CD4-positive, CD25-positive, alpha-beta regulatory T cell (primary cell): ENCODE data around the gene IGFLR1. TPM values are rescaled to one million over a fixed set of nuclear protein-coding genes. Genes with fewer than 3 reads are reported as not detected.

Experiments
- ATAC-seq, 2 donors: fragments of 150-1000 bp; cut with Tn5 transposase; one replicate each; pipeline ENCODE4 v1.10.0; 2021; ENCODE audit warnings: low read depth in 2 of 2, moderate number of reproducible peaks in 2 of 2, moderate library complexity in 1 of 2
- DNase-seq, 3 donors: peaks; one replicate each; pipeline versions ENCODE4 v3.0.0 to v3.0.0-alpha.2; 2012 to 2022; ENCODE audit warnings: mixed read lengths in 1 of 3
- H3K27ac ChIP-seq: one replicate; pipeline ENCODE4 v1.7.0; 2013; ENCODE audit warnings: mild to moderate bottlenecking, low read length; ENCODE audit not compliant: insufficient read depth, poor library complexity, severe bottlenecking
- H3K27me3 ChIP-seq: one replicate; pipeline ENCODE4 v1.7.0; 2013; ENCODE audit warnings: low read length; ENCODE audit not compliant: control insufficient read depth, insufficient read depth
- H3K36me3 ChIP-seq: one replicate; pipeline ENCODE4 v1.7.0; 2013; ENCODE audit warnings: mild to moderate bottlenecking, low read length, moderate library complexity; ENCODE audit not compliant: control insufficient read depth, insufficient read depth
- H3K4me1 ChIP-seq: 2 replicates; pipeline ENCODE4 v1.7.0; 2013; ENCODE audit warnings: mild to moderate bottlenecking, low read length; ENCODE audit not compliant: insufficient read depth, control insufficient read depth, poor library complexity, severe bottlenecking
- H3K4me3 ChIP-seq: one replicate; pipeline ENCODE4 v1.7.0; 2013; ENCODE audit warnings: low read depth, mild to moderate bottlenecking, low read length, moderate library complexity
- H3K9me3 ChIP-seq, 2 experiments: 1 replicate in 1 of 2; 2 replicates in 1 of 2; pipeline ENCODE4 v1.7.0; 2013; ENCODE audit warnings: low read length in 2 of 2, mild to moderate bottlenecking in 1 of 2, moderate library complexity in 1 of 2; ENCODE audit not compliant: control insufficient read depth in 2 of 2
- H3K27ac Mint-ChIP-seq, 3 donors: one replicate each; pipeline ENCODE4 v1.8.0; 2020 to 2022; ENCODE audit warnings: mild to moderate bottlenecking in 3 of 3, mixed read lengths in 3 of 3, moderate library complexity in 2 of 3
- H3K27me3 Mint-ChIP-seq: one replicate; pipeline ENCODE4 v1.8.0; 2022; ENCODE audit warnings: mild to moderate bottlenecking, mixed read lengths
- H3K36me3 Mint-ChIP-seq: one replicate; pipeline ENCODE4 v1.8.0; 2020; ENCODE audit warnings: mixed read lengths
- H3K4me1 Mint-ChIP-seq, 4 donors: one replicate each; pipeline ENCODE4 v1.8.0; 2020 to 2022; ENCODE audit warnings: mixed read lengths in 4 of 4, mild to moderate bottlenecking in 1 of 4
- H3K4me3 Mint-ChIP-seq, 4 donors: one replicate each; pipeline ENCODE4 v1.8.0; 2020 to 2022; ENCODE audit warnings: mild to moderate bottlenecking in 4 of 4, mixed read lengths in 4 of 4, moderate library complexity in 3 of 4
- H3K9me3 Mint-ChIP-seq, 7 donors: one replicate each; pipeline ENCODE4 v1.8.0; 2020 to 2022; ENCODE audit warnings: mixed read lengths in 7 of 7, mild to moderate bottlenecking in 3 of 7, moderate library complexity in 2 of 7
- polyA plus RNA-seq, 4 donors: library from polyadenylated mRNA; unstranded; fragments of 300-500 nt; fragmentation: Illumina TruSeq; gene quantifications; one replicate each; pipeline ENCODE4 v1.2.3, GENCODE V29; 2021
- total RNA-seq: library from RNA; stranded (reverse); gene quantifications from one replicate; pipeline ENCODE4 v1.2.3, GENCODE V29; 2022

The IGFLR1 gene
- total and polyA plus RNA-seq, 5 donors from 2014 or later = 80.5 to 151 (median 114) TPM

DNA sequence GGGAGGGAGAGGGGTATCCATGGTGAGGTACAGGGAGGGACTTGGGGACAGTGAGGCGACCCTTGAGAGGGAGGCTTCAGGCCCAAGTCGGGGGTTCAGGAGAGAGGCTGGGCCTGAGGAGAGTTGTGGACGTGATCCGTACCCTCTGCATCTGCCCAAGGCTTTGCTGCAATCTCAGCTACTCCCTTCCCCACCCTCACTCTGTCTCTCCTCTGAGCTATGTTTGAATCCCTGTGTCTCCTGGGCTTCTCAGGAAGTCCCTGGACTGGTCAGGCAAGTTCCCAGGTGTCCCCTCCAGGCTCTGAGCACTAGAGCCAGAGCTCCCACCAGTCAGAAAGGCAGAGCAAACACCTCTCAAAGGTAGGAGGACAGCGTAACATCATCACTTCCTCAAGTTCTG is 7.9 kb upstream of the IGFLR1 start:
- Mint-ChIP-seq H3K27ac (no peak overlapping the region), H3K4me1 (peaks cover 5 to 45% (median 18%) of the 10 kb centered on the region in 4 donors), H3K27me3 (peaks cover 5% of the 10 kb centered on the region), H3K36me3 (peaks cover 3% of the 10 kb centered on the region), H3K9me3 (no peaks in the 10 kb centered on the region), H3K4me3 (peak overlapping the region; percentile 26 to 81 (median 58))
- peaks cover 28% of the 10 kb centered on the region for H3K4me1 ChIP-seq
- ATAC-seq (no peak), DNase-seq (no peak)
- no peak overlapping the region for H3K4me3 ChIP-seq
- no peaks in the 10 kb centered on the region for H3K9me3 ChIP-seq
- no peak overlapping the region for H3K27ac ChIP-seq
- H3K36me3 ChIP-seq = peaks cover 14% of the 10 kb centered on the region
- H3K27me3 ChIP-seq = no peaks in the 10 kb centered on the region

DNA sequence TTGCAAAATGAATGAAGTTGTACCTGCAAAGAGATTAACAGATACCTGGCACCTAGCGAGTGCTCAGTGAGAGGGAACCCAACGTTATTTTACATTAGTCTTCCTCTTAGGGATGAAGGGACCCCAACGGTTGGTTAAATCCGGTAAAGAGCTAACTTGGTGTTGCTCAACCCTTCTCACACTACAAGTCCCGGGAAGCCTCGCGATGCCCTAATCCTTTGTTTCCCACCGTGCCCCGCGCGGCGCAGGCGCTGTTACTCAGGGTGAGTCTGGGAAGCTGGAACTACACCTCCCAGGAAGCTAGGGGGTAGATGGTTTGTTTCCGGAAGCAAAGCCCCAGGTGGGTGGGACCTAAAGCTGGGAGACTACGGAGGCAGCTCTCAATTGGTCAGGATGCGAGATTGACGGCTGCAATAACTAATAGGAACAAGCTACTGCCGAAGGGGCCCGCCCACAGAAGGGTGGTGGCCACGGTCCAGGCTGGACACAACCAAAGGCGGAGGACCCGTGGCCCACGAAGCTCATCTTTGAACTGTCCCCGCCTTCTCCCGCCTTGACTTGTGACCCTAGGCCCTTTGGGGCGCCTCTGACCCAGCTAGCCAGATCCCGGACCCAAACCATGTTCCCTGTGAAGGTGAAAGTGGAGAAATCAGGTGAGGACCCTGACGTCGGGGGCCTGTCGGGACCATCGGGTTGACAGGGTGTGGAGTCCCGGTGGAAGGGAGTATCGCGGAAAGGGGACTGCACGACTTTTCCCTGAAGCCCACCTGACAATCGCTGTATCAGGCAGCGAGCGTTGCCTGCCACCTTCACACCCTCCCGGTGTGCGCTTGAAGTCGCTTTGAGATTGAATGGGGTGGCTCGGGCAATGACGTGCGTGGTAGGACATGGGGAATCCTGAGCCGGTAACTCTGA is 6.1 kb upstream of the IGFLR1 start, which contains the start of gene LIN37:
TSS of gene LIN37 (plus strand) at position 471 of the 915 bp plus-strand sequence. CDS start at position 620, 149 bp downstream.
- Mint-ChIP-seq H3K27me3 (peaks cover 6% of the 10 kb centered on the region), H3K36me3 (peaks cover 3% of the 10 kb centered on the region), H3K4me1 (peaks cover 5 to 49% (median 25%) of the 10 kb centered on the region in 4 donors), H3K27ac (peak within 1 kb of the TSS; percentile 87 to 98 (median 95)), H3K9me3 (no peaks in the 10 kb centered on the region), H3K4me3 (peak within 1 kb of the TSS; percentile 91 to 98 (median 97))
- peaks cover 40% of the 10 kb centered on the region for H3K4me1 ChIP-seq
- H3K27ac ChIP-seq = peak within 1 kb of the TSS; percentile 78
- ATAC-seq (peak; percentile 76 to 77), DNase-seq (peak; percentile 98 to 99 (median 99))
- peaks cover 8% of the 10 kb centered on the region for H3K36me3 ChIP-seq
- H3K27me3 ChIP-seq = no peaks in the 10 kb centered on the region
- H3K9me3 ChIP-seq = no peaks in the 10 kb centered on the region
- peak within 1 kb of the TSS; percentile 88 for H3K4me3 ChIP-seq

DNA sequence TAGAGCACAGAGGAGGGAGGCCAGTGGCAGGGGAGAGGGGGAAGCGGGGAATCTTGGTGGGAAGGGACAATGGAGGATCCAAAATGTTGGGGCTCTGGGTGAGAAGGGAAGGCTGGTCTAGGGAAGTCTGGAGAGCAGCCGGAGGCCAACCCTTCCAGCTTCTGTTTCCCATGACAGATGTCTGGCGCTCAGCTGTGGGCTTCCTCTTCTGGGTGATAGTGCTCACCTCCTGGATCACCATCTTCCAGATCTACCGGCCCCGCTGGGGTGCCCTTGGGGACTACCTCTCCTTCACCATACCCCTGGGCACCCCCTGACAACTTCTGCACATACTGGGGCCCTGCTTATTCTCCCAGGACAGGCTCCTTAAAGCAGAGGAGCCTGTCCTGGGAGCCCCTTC is 4.3 kb upstream of the IGFLR1 start:
- Histone ChIP-seq H3K9me3 (no peaks in the 10 kb centered on the region), H3K27ac (no peak overlapping the region), H3K4me3 (no peak overlapping the region), H3K36me3 (no peaks in the 10 kb centered on the region), H3K27me3 (no peaks in the 10 kb centered on the region), H3K4me1 (peaks cover 58% of the 10 kb centered on the region)
- Mint-ChIP-seq H3K4me3 (peak overlapping the region; percentile 90 to 98 (median 94)), H3K27me3 (peaks cover 12% of the 10 kb centered on the region), H3K4me1 (peaks cover 5 to 64% (median 32%) of the 10 kb centered on the region in 4 donors), H3K9me3 (no peaks in the 10 kb centered on the region), H3K27ac (peak overlapping the region in 1 of 3 donors; percentile 100), H3K36me3 (peaks cover 9% of the 10 kb centered on the region)
- DNase-seq = no peak
- ATAC-seq = no peak

DNA sequence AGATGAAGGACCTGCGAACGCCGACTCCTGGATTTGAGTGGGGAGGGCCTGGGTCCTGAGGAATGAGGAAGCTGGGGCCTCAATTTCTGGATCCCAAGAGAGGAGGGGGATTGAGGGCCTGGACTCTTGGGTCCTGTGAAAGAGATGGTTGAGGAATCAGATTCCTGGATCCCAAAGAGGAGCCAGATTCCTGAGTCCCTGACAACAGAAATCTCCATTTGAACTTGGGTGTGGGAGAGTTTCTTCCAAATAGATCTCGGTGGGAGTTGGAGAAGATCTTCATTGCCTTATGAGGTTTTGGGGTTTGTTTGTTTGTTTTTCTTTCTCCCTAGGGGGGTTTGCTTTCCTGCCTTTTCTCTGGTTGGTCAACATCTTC is 3.8 kb upstream of the IGFLR1 start:
- Histone ChIP-seq H3K27me3 (no peaks in the 10 kb centered on the region), H3K27ac (peak overlapping the region; percentile 100), H3K36me3 (no peaks in the 10 kb centered on the region), H3K4me3 (peak overlapping the region; percentile 88), H3K9me3 (no peaks in the 10 kb centered on the region), H3K4me1 (peaks cover 61% of the 10 kb centered on the region)
- peaks cover 5 to 64% (median 32%) of the 10 kb centered on the region in 4 donors for H3K4me1 Mint-ChIP-seq
- DNase-seq (no peak), ATAC-seq (no peak)
- peaks cover 9% of the 10 kb centered on the region for H3K36me3 Mint-ChIP-seq
- H3K4me3 Mint-ChIP-seq = peak overlapping the region; percentile 90 to 98 (median 94)
- no peaks in the 10 kb centered on the region for H3K9me3 Mint-ChIP-seq
- peaks cover 12% of the 10 kb centered on the region for H3K27me3 Mint-ChIP-seq
- H3K27ac Mint-ChIP-seq = peak overlapping the region in 2 of 3 donors; percentile 100

DNA sequence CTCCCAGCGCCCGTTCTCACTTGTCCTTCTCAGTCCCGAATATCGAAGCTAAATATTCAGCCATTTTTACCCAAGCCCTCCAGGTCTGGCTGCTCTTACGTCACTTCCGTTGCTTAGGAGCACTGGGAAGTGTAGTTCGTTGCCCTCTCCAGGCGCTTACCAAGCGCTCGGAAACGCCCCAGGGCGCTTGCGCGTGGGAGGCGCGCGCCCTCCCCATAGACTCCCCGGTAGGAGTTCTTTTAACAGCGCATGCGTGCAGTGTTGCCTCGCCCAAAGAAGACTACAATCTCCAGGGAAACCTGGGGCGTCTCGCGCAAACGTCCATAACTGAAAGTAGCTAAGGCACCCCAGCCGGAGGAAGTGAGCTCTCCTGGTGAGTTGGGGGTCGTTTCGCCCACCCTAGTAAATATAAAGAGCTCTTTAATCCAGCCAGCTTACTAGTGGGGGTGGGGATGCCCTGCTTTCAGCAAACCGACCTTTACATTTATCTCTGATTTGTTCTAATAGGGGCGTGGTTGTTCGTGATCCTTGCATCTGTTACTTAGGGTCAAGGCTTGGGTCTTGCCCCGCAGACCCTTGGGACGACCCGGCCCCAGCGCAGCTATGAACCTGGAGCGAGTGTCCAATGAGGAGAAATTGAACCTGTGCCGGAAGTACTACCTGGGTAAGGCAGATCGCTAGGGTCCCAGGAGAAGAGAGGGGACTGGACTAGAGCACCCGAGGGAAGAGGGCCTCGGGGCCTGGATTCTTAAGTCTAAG is 3.3 kb upstream of the IGFLR1 start, which contains the start of the genes PSENEN and U2AF1L4:
TSS of gene PSENEN (plus strand) at position 324 of the 759 bp plus-strand sequence. CDS start at position 604, 280 bp downstream.
TSS of gene U2AF1L4 (minus strand) at position 91 of the 759 bp plus-strand sequence. CDS start at position 64, 27 bp downstream.
- peaks cover 5 to 69% (median 35%) of the 10 kb centered on the region in 4 donors for H3K4me1 Mint-ChIP-seq
- no peaks in the 10 kb centered on the region for H3K9me3 Mint-ChIP-seq
- Histone ChIP-seq H3K4me3 (peak within 1 kb of the TSS; percentile 88), H3K4me1 (peaks cover 66% of the 10 kb centered on the region), H3K36me3 (no peaks in the 10 kb centered on the region), H3K9me3 (no peaks in the 10 kb centered on the region), H3K27ac (peak within 1 kb of the TSS; percentile 100), H3K27me3 (no peaks in the 10 kb centered on the region)
- peaks cover 9% of the 10 kb centered on the region for H3K36me3 Mint-ChIP-seq
- peaks cover 12% of the 10 kb centered on the region for H3K27me3 Mint-ChIP-seq
- peak; percentile 59 for ATAC-seq
- peak; percentile 97 to 100 (median 98) for DNase-seq
- H3K27ac Mint-ChIP-seq = peak within 1 kb of the TSS; percentile 99 to 100 (median 100)
- peak within 1 kb of the TSS; percentile 90 to 98 (median 94) for H3K4me3 Mint-ChIP-seq

DNA sequence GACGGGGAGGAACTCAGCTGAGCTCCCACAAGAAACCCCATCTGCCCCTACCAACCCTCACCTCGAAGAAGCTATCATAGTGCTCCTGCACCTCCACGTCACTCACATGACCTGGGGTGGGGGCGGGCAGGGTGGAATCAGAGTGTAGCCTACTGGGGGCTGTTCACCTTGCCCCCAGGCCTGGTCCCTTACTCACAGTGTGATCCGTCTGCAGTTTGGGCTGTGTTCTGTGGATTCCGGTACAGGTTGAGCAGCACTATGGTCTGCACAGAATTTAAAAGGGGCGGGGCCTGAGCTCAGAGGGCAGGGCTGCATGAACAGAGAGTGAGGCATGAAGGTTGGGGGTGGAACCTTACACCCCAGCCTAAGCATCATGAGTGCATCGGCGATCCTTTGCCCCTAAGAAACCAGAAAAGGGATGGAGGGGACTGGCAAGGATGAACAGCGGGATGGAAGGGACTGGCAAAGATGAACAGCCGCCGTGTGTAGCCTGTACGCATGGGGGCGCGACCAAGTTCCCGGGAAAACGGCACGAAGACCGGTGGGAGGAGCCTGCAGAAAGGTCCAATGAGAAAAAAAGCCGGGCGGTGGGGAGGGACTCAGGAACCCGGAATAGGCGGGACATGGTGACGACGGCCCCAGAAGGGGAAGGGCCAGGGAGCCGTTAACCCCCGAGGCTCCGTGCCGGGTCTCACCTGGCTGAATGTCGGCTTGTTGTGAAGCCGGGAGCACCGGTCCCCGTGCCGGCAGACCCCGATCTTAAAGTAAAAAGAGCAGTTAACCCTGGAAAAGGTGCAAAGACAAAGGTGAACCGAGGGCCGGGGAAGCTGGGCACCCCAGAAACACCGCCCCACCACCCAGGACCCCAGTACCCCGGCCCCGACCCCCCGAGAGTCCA is 2.4 kb upstream of the IGFLR1 start:
- Mint-ChIP-seq H3K4me1 (peaks cover 5 to 69% (median 37%) of the 10 kb centered on the region in 4 donors), H3K4me3 (peak overlapping the region; percentile 90 to 98 (median 94)), H3K27ac (peak overlapping the region; percentile 99 to 100 (median 100)), H3K27me3 (peaks cover 12% of the 10 kb centered on the region), H3K36me3 (peaks cover 9% of the 10 kb centered on the region), H3K9me3 (no peaks in the 10 kb centered on the region)
- ATAC-seq (peak; percentile 52 to 54), DNase-seq (peak; percentile 91 to 97 (median 96))
- Histone ChIP-seq H3K27me3 (no peaks in the 10 kb centered on the region), H3K27ac (peak overlapping the region; percentile 100), H3K4me3 (peak overlapping the region; percentile 88), H3K4me1 (peaks cover 73% of the 10 kb centered on the region), H3K36me3 (no peaks in the 10 kb centered on the region), H3K9me3 (no peaks in the 10 kb centered on the region)
